Superior temporal gyrus (tissue), 1 donor: Measurements from ENCODE around the gene RFESD.
"Not testable (repeated sequence)": the region's sequence is repeated elsewhere in the genome, so short reads cannot be mapped to it uniquely, and the experiment has no call there.

ENCODE experiments used
- DNase-seq: peaks from one replicate; pipeline ENCODE4 v3.0.0-alpha.2; 2016; ENCODE audit errors: extremely low spot score

Gene RFESD

GRCh38 chr5:95628933-95629332, 17.6 kb upstream of the RFESD start:
- DNase-seq = no peak

- no peak for DNase-seq
These were observed 16.1 kb upstream of the RFESD start for GRCh38 chr5:95630394-95630917.

- no peak for DNase-seq
These were observed 15.2 kb upstream of the RFESD start for GRCh38 chr5:95631255-95631958.

GRCh38 chr5:95631991-95632675, 14.4 kb upstream of the RFESD start:
- no peak for DNase-seq

- not testable (repeated sequence) for DNase-seq
These were observed 13.6 kb upstream of the RFESD start for GRCh38 chr5:95632942-95633341.

GRCh38 chr5:95633671-95634070, 12.9 kb upstream of the RFESD start:
- no peak for DNase-seq

- no peak for DNase-seq
These were observed 12.5 kb upstream of the RFESD start for GRCh38 chr5:95634081-95634480.

- DNase-seq = no peak
These were observed 7.9 kb upstream of the RFESD start for GRCh38 chr5:95638632-95639031.

GRCh38 chr5:95641741-95642220, 4.8 kb upstream of the RFESD start:
- no peak for DNase-seq

- no peak for DNase-seq
These were observed 3.4 kb upstream of the RFESD start for GRCh38 chr5:95643152-95643551.

GRCh38 chr5:95644351-95645042, 2.1 kb upstream of the RFESD start:
- peak; percentile 87 for DNase-seq

- DNase-seq = not testable (repeated sequence)
These were observed 380 bp upstream of the RFESD start for GRCh38 chr5:95646226-95646568.

- DNase-seq = peak; percentile 46
These were observed 1.6 kb downstream of the RFESD start for GRCh38 chr5:95647886-95648860.

GRCh38 chr5:95649274-95649673, 2.7 kb downstream of the RFESD start:
- no peak for DNase-seq

- DNase-seq = no peak
These were observed 3.5 kb downstream of the RFESD start for GRCh38 chr5:95649842-95650620.

- no peak for DNase-seq
These were observed 6.3 kb downstream of the RFESD start for GRCh38 chr5:95652849-95653248.

- DNase-seq = no peak
These were observed 7.6 kb downstream of the RFESD start for GRCh38 chr5:95654196-95654595.

GRCh38 chr5:95655575-95655974, 9.0 kb downstream of the RFESD start:
- DNase-seq = no peak

GRCh38 chr5:95660060-95660459, 13.5 kb downstream of the RFESD start:
- no peak for DNase-seq

- DNase-seq = no peak
These were observed 16.4 kb downstream of the RFESD start for GRCh38 chr5:95662946-95663345.
